Measurements from ENCODE around the gene KIAA1549. TPM values are rescaled to one million over a fixed set of nuclear protein-coding genes. Genes with fewer than 3 reads are reported as not detected.

Gene KIAA1549
- total and polyA plus RNA-seq, 3 donors from 2014 or later = 4.4 to 8.0 (median 7.4) TPM

GRCh38 chr7:138891446-138891810 is 89.8 kb downstream of the KIAA1549 start:
- no peaks in the 10 kb centered on the region for H3K9me3 ChIP-seq
- no peak overlapping the region for H3K27ac ChIP-seq
- WGBS, 2 donors = 69 to 79% methylated on average over 5 of the region's 5 CpGs
- DNase-seq = no peak
- H3K4me3 ChIP-seq = no peak overlapping the region
- intact Hi-C loops (cut with DNase I; ENCODE audit: low total_unique reads) = no loop called here
- no peaks in the 10 kb centered on the region for H3K36me3 ChIP-seq (ENCODE audit: low read depth, missing control alignments)
- no peaks in the 10 kb centered on the region for H3K27me3 ChIP-seq
- H3K4me1 ChIP-seq = no peaks in the 10 kb centered on the region
- TF ChIP-seq POLR2A (IDR thresholded peaks at IDR 0.05) = no peak
- TF ChIP-seq CTCF (IDR thresholded peaks at IDR 0.05) = no peak

GRCh38 chr7:138890499-138891445 is 90.4 kb downstream of the KIAA1549 start:
- TF ChIP-seq CTCF (IDR thresholded peaks at IDR 0.05) (no peak), POLR2A (IDR thresholded peaks at IDR 0.05) (no peak)
- intact Hi-C loops (cut with DNase I; ENCODE audit: low total_unique reads) = no loop called here
- Histone ChIP-seq H3K36me3 (ENCODE audit: low read depth, missing control alignments) (no peaks in the 10 kb centered on the region), H3K9me3 (no peaks in the 10 kb centered on the region), H3K27me3 (no peaks in the 10 kb centered on the region), H3K27ac (no peak overlapping the region), H3K4me3 (no peak overlapping the region), H3K4me1 (no peaks in the 10 kb centered on the region)
- WGBS, 2 donors = 65 to 68% methylated on average over 17 to 21 of the region's 21 CpGs
- DNase-seq = no peak

GRCh38 chr7:138889582-138890498 is 91.3 kb downstream of the KIAA1549 start:
- H3K4me1 ChIP-seq = no peaks in the 10 kb centered on the region
- 86 to 91% methylated on average over 12 of the region's 12 CpGs for WGBS, 2 donors

More at GRCh38 chr7:138889582-138890498, 91.3 kb downstream of the KIAA1549 start:
- no peak for TF ChIP-seq CTCF (IDR thresholded peaks at IDR 0.05)
- no peak for TF ChIP-seq POLR2A (IDR thresholded peaks at IDR 0.05)
- intact Hi-C loops (cut with DNase I; ENCODE audit: low total_unique reads) = loop anchor here (10.0 kb wide), 1 partner anchor 95 kb away; the partner anchor contains the start of gene KIAA1549
- Histone ChIP-seq H3K4me3 (no peak overlapping the region), H3K9me3 (no peaks in the 10 kb centered on the region), H3K27ac (no peak overlapping the region), H3K36me3 (ENCODE audit: low read depth, missing control alignments) (no peaks in the 10 kb centered on the region), H3K27me3 (no peaks in the 10 kb centered on the region)
- DNase-seq = no peak

Measured in testis (tissue), 3 donors.